B cell (primary cell): ENCODE results near the gene MUC6. TPM values are rescaled to one million over a fixed set of nuclear protein-coding genes. Genes with fewer than 3 reads are reported as not detected.

Experiments
- ATAC-seq: fragments of 200-7000 bp; cut with Tn5 transposase; one replicate; pipeline ENCODE4 v1.10.0; 2021; ENCODE audit warnings: low read depth, mild to moderate bottlenecking, moderate number of reproducible peaks, moderate library complexity
- CTCF ChIA-PET: fragments of 350-600 bp; sonication (Branson Sonifier 250); formaldehyde crosslinking; loops from one replicate; lab custom pipeline; 2021; ENCODE audit warnings: antibody characterized with exemption, inconsistent platforms; lab: Charles Lee
- POLR2A ChIA-PET: fragments of 350-600 bp; sonication (Branson Sonifier 250); formaldehyde crosslinking; loops from one replicate; lab custom pipeline; 2021; ENCODE audit warnings: antibody characterized with exemption; lab: Charles Lee
- DNase-seq: peaks from one replicate; pipeline ENCODE4 v3.0.0; 2013
- H2AFZ ChIP-seq: 2 replicates; pipeline ENCODE4 v1.6.1; 2012; ENCODE audit warnings: mild to moderate bottlenecking, low read depth, low read length; ENCODE audit not compliant: insufficient read depth, poor library complexity, severe bottlenecking
- H3K27ac ChIP-seq, 2 donors: 1 replicate in 1 of 2; 2 replicates in 1 of 2; pipeline ENCODE4 v1.5.1; 2012 to 2013; ENCODE audit warnings: low read length in 2 of 2, mild to moderate bottlenecking in 2 of 2, moderate library complexity in 1 of 2
- H3K27me3 ChIP-seq, 4 experiments: fragments of 200-600 bp in 1 of 4; sonication (generic) in 1 of 4; replicated peaks in 1 of 4; 1 replicate in 2 of 4; 2 replicates in 2 of 4; pipeline versions ENCODE4 v1.6.1 to v1.7.0; 2013 to 2016; ENCODE audit warnings: low read length in 3 of 4, mild to moderate bottlenecking in 2 of 4, mixed read lengths in 1 of 4, moderate library complexity in 1 of 4; ENCODE audit not compliant: insufficient read depth in 4 of 4, control insufficient read depth in 3 of 4; ENCODE audit errors: control extremely low read depth in 1 of 4
- H3K36me3 ChIP-seq, 2 experiments: replicated peaks in 1 of 2; 1 replicate in 1 of 2; 2 replicates in 1 of 2; pipeline versions ENCODE4 v1.6.1 to v1.7.1; 2013; ENCODE audit warnings: low read length in 1 of 2; ENCODE audit not compliant: insufficient read depth in 2 of 2, control insufficient read depth in 1 of 2; ENCODE audit errors: control extremely low read depth in 1 of 2, extremely low read depth in 1 of 2
- H3K4me1 ChIP-seq, 2 donors: fragments of 200-600 bp in 1 of 2; sonication (generic) in 1 of 2; 1 replicate in 1 of 2; 2 replicates in 1 of 2; pipeline versions ENCODE4 v1.5.1 to v1.6.1; 2013 to 2017; ENCODE audit warnings: low read length in 2 of 2; ENCODE audit not compliant: control insufficient read depth in 2 of 2, insufficient read depth in 2 of 2
- H3K4me2 ChIP-seq: replicated peaks from 2 replicates; pipeline ENCODE3; 2012; ENCODE audit warnings: mild to moderate bottlenecking, low read depth, low read length; ENCODE audit not compliant: poor library complexity, severe bottlenecking
- H3K4me3 ChIP-seq, 5 experiments: fragments of 200-600 bp in 1 of 5; sonication (generic) in 1 of 5; 1 replicate in 3 of 5; 2 replicates in 2 of 5; pipeline versions ENCODE4 v1.5.1 to v1.7.0; 2011 to 2016; ENCODE audit warnings: low read length in 4 of 5, mild to moderate bottlenecking in 4 of 5, low read depth in 2 of 5, control low read depth in 1 of 5, moderate library complexity in 1 of 5; ENCODE audit not compliant: insufficient read depth in 1 of 5; ENCODE audit errors: control extremely low read depth in 1 of 5, extremely low read depth in 1 of 5
- H3K79me2 ChIP-seq: fragments of 200-600 bp; sonication (generic); one replicate; pipeline ENCODE4 v1.6.0; 2016; ENCODE audit warnings: low read length; ENCODE audit not compliant: control insufficient read depth, insufficient read depth
- H3K9ac ChIP-seq: fragments of 200-600 bp; sonication (generic); 2 replicates; pipeline ENCODE4 v1.6.1; 2017; ENCODE audit warnings: mild to moderate bottlenecking, low read length, moderate library complexity
- H3K9me3 ChIP-seq, 3 donors: one replicate each; pipeline versions ENCODE4 v1.6.1 to v1.7.1; 2013; ENCODE audit warnings: low read length in 2 of 3; ENCODE audit not compliant: control insufficient read depth in 2 of 3, insufficient read depth in 1 of 3; ENCODE audit errors: control extremely low read depth in 1 of 3
- H4K20me1 ChIP-seq: 2 replicates; pipeline ENCODE4 v1.6.0; 2012; ENCODE audit warnings: mild to moderate bottlenecking, low read length; ENCODE audit not compliant: insufficient read depth, control insufficient read depth, poor library complexity, severe bottlenecking
- H3K27ac Mint-ChIP-seq: one replicate; pipeline ENCODE4 v1.8.0; 2021; ENCODE audit warnings: mixed read lengths
- H3K27me3 Mint-ChIP-seq: one replicate; pipeline ENCODE4 v1.8.0; 2021; ENCODE audit warnings: mixed read lengths
- H3K4me1 Mint-ChIP-seq: one replicate; pipeline ENCODE4 v1.8.0; 2021; ENCODE audit warnings: mixed read lengths
- H3K4me3 Mint-ChIP-seq: one replicate; pipeline ENCODE4 v1.8.0; 2021; ENCODE audit warnings: mixed read lengths
- H3K9me3 Mint-ChIP-seq: one replicate; pipeline ENCODE4 v1.8.0; 2022; ENCODE audit warnings: mixed read lengths; ENCODE audit not compliant: insufficient read depth
- EZH2 ChIP-seq: IDR thresholded peaks from 2 replicates; pipeline ENCODE4 v1.6.1; 2012; ENCODE audit warnings: borderline replicate concordance, low read depth, mild to moderate bottlenecking, moderate library complexity, low read length; ENCODE audit not compliant: insufficient read depth, poor library complexity, severe bottlenecking
- WGBS: methylation state at CpG from one replicate; pipeline ENCODE4 v1.1.5; 2013; ENCODE audit warnings: missing lambda C conversion rate; ENCODE audit not compliant: insufficient coverage; 5-methylcytosine and 5-hydroxymethylcytosine counted together
- intact Hi-C: fragments of 100-400 bp; cut with micrococcal nuclease; formaldehyde crosslinking; loops from one replicate; pipeline ENCODE4 v1.10.0; 2022
- polyA plus RNA-seq: library from polyadenylated mRNA; depleted of rRNA; stranded (reverse); fragments of >200 nt; gene quantifications from 2 replicates; pipeline ENCODE4 v1.2.3, GENCODE V29; 2012
- total RNA-seq, 2 donors: library from RNA; stranded (reverse); fragments of 120-200 nt in 1 of 2; gene quantifications; 1 replicate in 1 of 2; 2 replicates in 1 of 2; pipeline versions ENCODE4 v1.2.3 to v1.2.4, GENCODE V29; 2013 to 2022
- TF ChIP-seq, protein P1 (sequence below): fragments of 200-600 bp; IDR thresholded peaks from one replicate; pipeline ENCODE4 v1.8.0; 2022; ENCODE audit warnings: antibody characterized with exemption, mild to moderate bottlenecking

MUC6 gene
- total and polyA plus RNA-seq, 2 donors (not counting 1 experiment from before 2014, with no cell fraction given): not detected

- no peaks in the 10 kb centered on the region for H3K4me1 ChIP-seq
- H3K9me3 ChIP-seq: no peaks in the 10 kb centered on the region
- no peak overlapping the region for H3K9ac ChIP-seq
- no peaks in the 10 kb centered on the region for H3K79me2 ChIP-seq
- ChIA-PET CTCF (no interaction called here), POLR2A (no interaction called here)
- intact Hi-C loops: no loop called here
- H2AFZ ChIP-seq: no peak overlapping the region
- no peak overlapping the region for H3K4me2 ChIP-seq
- H4K20me1 ChIP-seq: no peaks in the 10 kb centered on the region
- no peak overlapping the region for H3K27ac ChIP-seq
- WGBS: 98% methylated on average over 10 of the region's 15 CpGs
- DNase-seq (no peak), ATAC-seq (no peak)
- no peak overlapping the region for H3K27ac Mint-ChIP-seq
- no peaks in the 10 kb centered on the region for H3K27me3 Mint-ChIP-seq
- H3K27me3 ChIP-seq: no peaks in the 10 kb centered on the region
- peaks cover 4 to 54% of the 10 kb centered on the region in 2 experiments for H3K36me3 ChIP-seq
- TF ChIP-seq EZH2: no peak
- TF ChIP-seq, protein P1, sequence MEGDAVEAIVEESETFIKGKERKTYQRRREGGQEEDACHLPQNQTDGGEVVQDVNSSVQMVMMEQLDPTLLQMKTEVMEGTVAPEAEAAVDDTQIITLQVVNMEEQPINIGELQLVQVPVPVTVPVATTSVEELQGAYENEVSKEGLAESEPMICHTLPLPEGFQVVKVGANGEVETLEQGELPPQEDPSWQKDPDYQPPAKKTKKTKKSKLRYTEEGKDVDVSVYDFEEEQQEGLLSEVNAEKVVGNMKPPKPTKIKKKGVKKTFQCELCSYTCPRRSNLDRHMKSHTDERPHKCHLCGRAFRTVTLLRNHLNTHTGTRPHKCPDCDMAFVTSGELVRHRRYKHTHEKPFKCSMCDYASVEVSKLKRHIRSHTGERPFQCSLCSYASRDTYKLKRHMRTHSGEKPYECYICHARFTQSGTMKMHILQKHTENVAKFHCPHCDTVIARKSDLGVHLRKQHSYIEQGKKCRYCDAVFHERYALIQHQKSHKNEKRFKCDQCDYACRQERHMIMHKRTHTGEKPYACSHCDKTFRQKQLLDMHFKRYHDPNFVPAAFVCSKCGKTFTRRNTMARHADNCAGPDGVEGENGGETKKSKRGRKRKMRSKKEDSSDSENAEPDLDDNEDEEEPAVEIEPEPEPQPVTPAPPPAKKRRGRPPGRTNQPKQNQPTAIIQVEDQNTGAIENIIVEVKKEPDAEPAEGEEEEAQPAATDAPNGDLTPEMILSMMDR: no peak
- no peak overlapping the region for H3K4me3 Mint-ChIP-seq
- no peaks in the 10 kb centered on the region for H3K4me1 Mint-ChIP-seq
- H3K4me3 ChIP-seq: no peak overlapping the region
- H3K9me3 Mint-ChIP-seq: no peaks in the 10 kb centered on the region
Measured at GRCh38 chr11:984546-984945, 52.0 kb downstream of the MUC6 start.

- ChIA-PET CTCF (no interaction called here), POLR2A (no interaction called here)
- Histone ChIP-seq H3K27ac (no peak overlapping the region), H3K9me3 (no peaks in the 10 kb centered on the region), H4K20me1 (peaks cover 11% of the 10 kb centered on the region), H3K4me1 (no peaks in the 10 kb centered on the region), H3K4me3 (no peak overlapping the region), H2AFZ (no peak overlapping the region), H3K36me3 (peaks cover 4 to 49% of the 10 kb centered on the region in 2 experiments), H3K4me2 (no peak overlapping the region), H3K27me3 (no peaks in the 10 kb centered on the region), H3K9ac (no peak overlapping the region), H3K79me2 (no peaks in the 10 kb centered on the region)
- no peak overlapping the region for H3K4me3 Mint-ChIP-seq
- DNase-seq (no peak), ATAC-seq (no peak)
- H3K27ac Mint-ChIP-seq: no peak overlapping the region
- no peaks in the 10 kb centered on the region for H3K27me3 Mint-ChIP-seq
- no peaks in the 10 kb centered on the region for H3K9me3 Mint-ChIP-seq
- TF ChIP-seq EZH2: no peak
- TF ChIP-seq, protein P1: no peak
- 96% methylated on average over 10 of the region's 14 CpGs for WGBS
- intact Hi-C loops: no loop called here
- no peaks in the 10 kb centered on the region for H3K4me1 Mint-ChIP-seq
Measured at GRCh38 chr11:981764-982163, 54.8 kb downstream of the MUC6 start.
